WTC11 (cell line): ENCODE results near the gene MARF1. TPM values are rescaled to one million over a fixed set of nuclear protein-coding genes. Genes with fewer than 3 reads are reported as not detected.
"Not testable (repeated sequence)": the region's sequence is repeated elsewhere in the genome, so short reads cannot be mapped to it uniquely, and the experiment has no call there.

Experiments
- ATAC-seq: fragments of 200-7000 bp; cut with Tn5 transposase; 2 replicates; pipeline ENCODE4 v1.10.0; 2021; ENCODE audit warnings: mild to moderate bottlenecking, moderate library complexity
- CTCF ChIA-PET: fragments of 300-600 bp; sonication (Branson Sonifier 250); formaldehyde crosslinking; loops from one replicate; lab custom pipeline; 2021; ENCODE audit warnings: antibody characterized with exemption; lab: Charles Lee
- POLR2A ChIA-PET: fragments of 350-600 bp; sonication (Branson Sonifier 250); formaldehyde crosslinking; loops from one replicate; lab custom pipeline; 2021; ENCODE audit warnings: antibody characterized with exemption; lab: Charles Lee
- DNase-seq: peaks from one replicate; pipeline ENCODE4 v3.0.0; 2021; ENCODE audit warnings: low spot score
- H3K27ac Mint-ChIP-seq: 2 replicates; pipeline ENCODE4 v1.8.0; 2021; ENCODE audit warnings: mixed read lengths
- H3K27me3 Mint-ChIP-seq: 2 replicates; pipeline ENCODE4 v1.8.0; 2021; ENCODE audit warnings: low read depth, mild to moderate bottlenecking, moderate library complexity, mixed read lengths
- H3K36me3 Mint-ChIP-seq: 2 replicates; pipeline ENCODE4 v1.8.0; 2021; ENCODE audit warnings: mixed read lengths
- H3K4me1 Mint-ChIP-seq: 2 replicates; pipeline ENCODE4 v1.8.0; 2022; ENCODE audit warnings: mixed read lengths
- H3K4me3 Mint-ChIP-seq: 2 replicates; pipeline ENCODE4 v1.8.0; 2021; ENCODE audit warnings: mild to moderate bottlenecking, moderate library complexity, mixed read lengths
- H3K9me3 Mint-ChIP-seq: 2 replicates; pipeline ENCODE4 v1.8.0; 2021; ENCODE audit warnings: mixed read lengths
- NR3C1 ChIP-seq: sonication (generic); formaldehyde crosslinking; conservative IDR thresholded peaks from 2 replicates; pipeline ENCODE4 v1.8.1; 2023; ENCODE audit warnings: low read depth, mild to moderate bottlenecking, missing genetic modification reagents
- RELA ChIP-seq: sonication (generic); formaldehyde crosslinking; IDR thresholded peaks from 2 replicates; pipeline ENCODE4 v1.8.1; 2022; ENCODE audit warnings: missing genetic modification reagents, mild to moderate bottlenecking, borderline replicate concordance
- SOX15 ChIP-seq: fragments of 250-450 bp; sonication (Bioruptor Pico); IDR thresholded peaks from 2 replicates; pipeline ENCODE4 v1.9.0; 2021; ENCODE audit warnings: mild to moderate bottlenecking
- SP1 ChIP-seq: sonication (generic); formaldehyde crosslinking; conservative IDR thresholded peaks from 2 replicates; pipeline ENCODE4 v1.8.1; 2022; ENCODE audit warnings: missing genetic modification reagents
- TCF7 ChIP-seq: sonication (generic); formaldehyde crosslinking; IDR thresholded peaks from 2 replicates; pipeline ENCODE4 v1.8.0; 2022; ENCODE audit warnings: mild to moderate bottlenecking, low read depth, missing genetic modification reagents, moderate library complexity
- ZBTB21 ChIP-seq: sonication (generic); formaldehyde crosslinking; IDR thresholded peaks from 2 replicates; pipeline ENCODE4 v1.8.1; 2023; ENCODE audit warnings: mild to moderate bottlenecking, missing genetic modification reagents, borderline replicate concordance
- ZNF263 ChIP-seq: sonication (generic); formaldehyde crosslinking; IDR thresholded peaks from 2 replicates; pipeline ENCODE4 v1.8.1; 2022; ENCODE audit warnings: low read depth, mild to moderate bottlenecking, moderate library complexity, missing genetic modification reagents
- ZNF317 ChIP-seq: sonication (generic); formaldehyde crosslinking; IDR thresholded peaks from 2 replicates; pipeline ENCODE4 v1.8.1; 2023; ENCODE audit warnings: low read depth, mild to moderate bottlenecking, moderate library complexity, missing genetic modification reagents, borderline replicate concordance
- ZNF671 ChIP-seq: fragments of 250-450 bp; sonication (Bioruptor Pico); IDR thresholded peaks from 2 replicates; pipeline ENCODE4 v1.8.0; 2021; ENCODE audit warnings: mild to moderate bottlenecking
- total RNA-seq: library from RNA; stranded (reverse); gene quantifications from 3 replicates; pipeline ENCODE4 v1.2.3, GENCODE V29; 2021
- TF ChIP-seq, protein P1 (sequence below): sonication (generic); formaldehyde crosslinking; IDR thresholded peaks from 2 replicates; pipeline ENCODE4 v1.8.0; 2022; ENCODE audit warnings: mild to moderate bottlenecking, missing genetic modification reagents
- TF ChIP-seq, protein P2 (sequence below): fragments of 250-450 bp; sonication (Bioruptor Pico); IDR thresholded peaks from 2 replicates; pipeline ENCODE4 v1.8.0; 2021; ENCODE audit warnings: mild to moderate bottlenecking
- TF ChIP-seq, protein P3 (sequence below): sonication (generic); formaldehyde crosslinking; IDR thresholded peaks from 2 replicates; pipeline ENCODE4 v1.8.0; 2022; ENCODE audit warnings: mild to moderate bottlenecking, missing genetic modification reagents
- TF ChIP-seq, protein P4 (sequence below): sonication (generic); formaldehyde crosslinking; IDR thresholded peaks from 2 replicates; pipeline ENCODE4 v1.8.1; 2022; ENCODE audit warnings: mild to moderate bottlenecking, moderate library complexity, missing genetic modification reagents
- TF ChIP-seq, protein P5 (sequence below): fragments of 250-450 bp; sonication (Bioruptor Pico); IDR thresholded peaks from 2 replicates; pipeline ENCODE4 v2.1.2; 2022; ENCODE audit warnings: mild to moderate bottlenecking, moderate library complexity

The MARF1 gene
- total RNA-seq, 1 experiment from 2014 or later: 31.9 TPM

DNA sequence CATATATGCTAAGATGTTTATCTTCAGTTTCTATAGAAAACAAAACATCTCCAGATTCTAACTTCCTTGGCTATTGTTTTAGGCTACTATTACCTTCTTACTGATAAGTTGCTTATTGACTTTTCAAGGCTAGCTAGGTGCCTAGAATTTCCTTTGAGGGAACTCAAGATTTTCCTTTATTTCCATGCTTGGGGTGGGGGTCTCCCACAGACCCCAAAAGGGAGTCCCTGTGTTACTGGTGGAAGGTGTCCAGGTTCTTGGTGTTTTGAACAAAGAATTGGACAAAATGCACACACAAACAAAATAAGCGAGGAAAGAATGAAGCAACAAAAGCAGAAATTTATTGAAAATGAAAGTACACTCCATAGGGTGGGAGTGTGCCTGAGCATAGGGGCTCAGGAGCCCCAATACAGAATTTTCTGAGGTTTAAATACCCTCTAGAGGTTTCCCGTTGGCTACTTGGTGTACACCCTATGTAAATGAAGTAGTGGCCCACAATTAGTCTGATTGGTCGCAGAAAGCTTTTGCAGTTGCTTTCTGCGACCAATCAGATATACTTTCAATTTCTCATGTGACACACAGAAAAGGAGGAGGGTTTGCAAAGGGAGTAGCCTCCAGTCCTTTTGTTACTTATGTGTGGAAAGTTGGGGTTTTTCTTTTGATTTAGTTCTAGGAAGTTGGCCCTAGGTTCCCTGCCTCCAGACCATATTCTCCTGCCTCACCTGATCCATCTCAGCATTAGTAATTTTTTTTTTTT lies 67.5 kb downstream of the MARF1 start:
- TF ChIP-seq ZBTB21 (CRISPR knock-in tag) (no peak), SP1 (CRISPR knock-in tag) (no peak)
- TF ChIP-seq, protein P1, sequence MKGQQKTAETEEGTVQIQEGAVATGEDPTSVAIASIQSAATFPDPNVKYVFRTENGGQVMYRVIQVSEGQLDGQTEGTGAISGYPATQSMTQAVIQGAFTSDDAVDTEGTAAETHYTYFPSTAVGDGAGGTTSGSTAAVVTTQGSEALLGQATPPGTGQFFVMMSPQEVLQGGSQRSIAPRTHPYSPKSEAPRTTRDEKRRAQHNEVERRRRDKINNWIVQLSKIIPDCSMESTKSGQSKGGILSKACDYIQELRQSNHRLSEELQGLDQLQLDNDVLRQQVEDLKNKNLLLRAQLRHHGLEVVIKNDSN: no peak
- CTCF ChIA-PET: no interaction called here

DNA sequence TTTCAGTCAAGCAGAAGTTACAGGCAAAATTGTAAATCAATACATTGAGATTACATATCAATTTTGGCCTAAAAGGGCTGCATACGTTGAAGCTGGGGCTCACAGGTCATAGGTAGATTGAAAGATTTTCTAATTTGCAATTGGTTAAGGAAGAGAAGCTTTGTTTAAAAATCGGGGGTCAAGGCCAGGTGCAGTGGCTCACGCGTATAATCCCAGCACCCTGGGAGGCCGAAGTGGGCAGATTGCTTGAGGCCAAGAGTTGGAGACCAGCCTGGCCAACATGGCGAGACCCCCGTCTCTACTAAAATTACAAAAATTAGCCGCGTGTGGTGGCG lies 68.4 kb downstream of the MARF1 start:
- TF ChIP-seq TCF7 (CRISPR knock-in tag) (no peak), ZNF317 (CRISPR knock-in tag) (no peak), ZNF671 (no peak), SOX15 (no peak), ZNF263 (CRISPR knock-in tag) (no peak), NR3C1 (CRISPR knock-in tag) (no peak), RELA (CRISPR knock-in tag) (no peak)
- TF ChIP-seq, protein P2, sequence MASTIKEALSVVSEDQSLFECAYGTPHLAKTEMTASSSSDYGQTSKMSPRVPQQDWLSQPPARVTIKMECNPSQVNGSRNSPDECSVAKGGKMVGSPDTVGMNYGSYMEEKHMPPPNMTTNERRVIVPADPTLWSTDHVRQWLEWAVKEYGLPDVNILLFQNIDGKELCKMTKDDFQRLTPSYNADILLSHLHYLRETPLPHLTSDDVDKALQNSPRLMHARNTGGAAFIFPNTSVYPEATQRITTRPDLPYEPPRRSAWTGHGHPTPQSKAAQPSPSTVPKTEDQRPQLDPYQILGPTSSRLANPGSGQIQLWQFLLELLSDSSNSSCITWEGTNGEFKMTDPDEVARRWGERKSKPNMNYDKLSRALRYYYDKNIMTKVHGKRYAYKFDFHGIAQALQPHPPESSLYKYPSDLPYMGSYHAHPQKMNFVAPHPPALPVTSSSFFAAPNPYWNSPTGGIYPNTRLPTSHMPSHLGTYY (CRISPR knock-in tag): no peak
- TF ChIP-seq, protein P3, sequence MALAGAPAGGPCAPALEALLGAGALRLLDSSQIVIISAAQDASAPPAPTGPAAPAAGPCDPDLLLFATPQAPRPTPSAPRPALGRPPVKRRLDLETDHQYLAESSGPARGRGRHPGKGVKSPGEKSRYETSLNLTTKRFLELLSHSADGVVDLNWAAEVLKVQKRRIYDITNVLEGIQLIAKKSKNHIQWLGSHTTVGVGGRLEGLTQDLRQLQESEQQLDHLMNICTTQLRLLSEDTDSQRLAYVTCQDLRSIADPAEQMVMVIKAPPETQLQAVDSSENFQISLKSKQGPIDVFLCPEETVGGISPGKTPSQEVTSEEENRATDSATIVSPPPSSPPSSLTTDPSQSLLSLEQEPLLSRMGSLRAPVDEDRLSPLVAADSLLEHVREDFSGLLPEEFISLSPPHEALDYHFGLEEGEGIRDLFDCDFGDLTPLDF (CRISPR knock-in tag): no peak
- TF ChIP-seq, protein P4, sequence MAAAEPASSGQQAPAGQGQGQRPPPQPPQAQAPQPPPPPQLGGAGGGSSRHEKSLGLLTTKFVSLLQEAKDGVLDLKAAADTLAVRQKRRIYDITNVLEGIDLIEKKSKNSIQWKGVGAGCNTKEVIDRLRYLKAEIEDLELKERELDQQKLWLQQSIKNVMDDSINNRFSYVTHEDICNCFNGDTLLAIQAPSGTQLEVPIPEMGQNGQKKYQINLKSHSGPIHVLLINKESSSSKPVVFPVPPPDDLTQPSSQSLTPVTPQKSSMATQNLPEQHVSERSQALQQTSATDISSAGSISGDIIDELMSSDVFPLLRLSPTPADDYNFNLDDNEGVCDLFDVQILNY: no peak
- TF ChIP-seq, protein P5, sequence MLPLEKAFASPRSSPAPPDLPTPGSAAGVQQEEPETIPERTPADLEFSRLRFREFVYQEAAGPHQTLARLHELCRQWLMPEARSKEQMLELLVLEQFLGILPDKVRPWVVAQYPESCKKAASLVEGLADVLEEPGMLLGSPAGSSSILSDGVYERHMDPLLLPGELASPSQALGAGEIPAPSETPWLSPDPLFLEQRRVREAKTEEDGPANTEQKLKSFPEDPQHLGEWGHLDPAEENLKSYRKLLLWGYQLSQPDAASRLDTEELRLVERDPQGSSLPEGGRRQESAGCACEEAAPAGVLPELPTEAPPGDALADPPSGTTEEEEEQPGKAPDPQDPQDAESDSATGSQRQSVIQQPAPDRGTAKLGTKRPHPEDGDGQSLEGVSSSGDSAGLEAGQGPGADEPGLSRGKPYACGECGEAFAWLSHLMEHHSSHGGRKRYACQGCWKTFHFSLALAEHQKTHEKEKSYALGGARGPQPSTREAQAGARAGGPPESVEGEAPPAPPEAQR (CRISPR knock-in tag): no peak
- H3K4me3 Mint-ChIP-seq: no peak overlapping the region
- CTCF ChIA-PET: no interaction called here

More for the DNA sequence above, 67.5 kb downstream of the MARF1 start:
- Mint-ChIP-seq H3K9me3 (peaks cover 10% of the 10 kb centered on the region), H3K4me3 (no peak overlapping the region), H3K27me3 (no peaks in the 10 kb centered on the region), H3K36me3 (no peaks in the 10 kb centered on the region), H3K4me1 (peaks cover 25% of the 10 kb centered on the region), H3K27ac (no peak overlapping the region; the same call in 1 of the 2 replicates)
- DNase-seq (no peak), ATAC-seq (no peak)
- POLR2A ChIA-PET: no interaction called here

DNA sequence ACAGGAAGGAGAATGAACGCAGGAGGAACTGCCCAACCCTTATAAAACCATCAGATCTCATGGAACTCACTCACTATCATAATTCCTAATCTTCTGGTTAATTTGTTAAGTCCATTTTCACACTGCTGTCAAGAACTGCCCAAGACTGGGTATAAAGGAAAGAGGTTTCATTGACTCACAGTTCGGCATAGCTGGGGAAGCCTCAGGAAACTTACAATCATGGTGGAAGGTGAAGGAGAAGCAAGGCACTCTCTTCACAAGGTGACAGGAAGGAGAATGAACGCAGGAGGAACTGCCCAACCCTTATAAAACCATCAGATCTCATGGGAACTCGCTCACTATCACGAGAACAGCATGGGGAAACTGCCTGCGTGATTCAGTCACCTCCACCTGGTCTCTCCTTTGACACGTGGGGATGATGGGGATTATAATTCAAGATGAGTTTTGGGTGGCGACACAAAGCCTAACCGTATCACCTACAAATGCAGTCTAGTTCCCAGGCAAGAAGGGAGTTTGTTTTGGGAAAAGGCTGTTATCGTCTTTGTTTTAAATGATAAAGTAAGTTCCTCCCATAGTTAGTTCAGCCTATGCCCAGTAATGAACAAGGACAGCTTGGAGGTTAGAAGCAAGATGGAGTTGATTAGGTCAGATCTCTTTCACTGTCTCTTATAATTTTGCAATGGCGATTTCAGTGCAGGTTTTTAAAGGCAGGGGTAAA lies 68.9 kb downstream of the MARF1 start:
- POLR2A ChIA-PET, H3K27me3 Mint-ChIP-seq, ATAC-seq, H3K27ac Mint-ChIP-seq, CTCF ChIA-PET, DNase-seq, H3K36me3 Mint-ChIP-seq, H3K4me3 Mint-ChIP-seq: not testable (repeated sequence)
- H3K4me1 Mint-ChIP-seq: peaks cover 25% of the 10 kb centered on the region
- peaks cover 10% of the 10 kb centered on the region for H3K9me3 Mint-ChIP-seq

More for the DNA sequence above, 68.4 kb downstream of the MARF1 start:
- H3K9me3 Mint-ChIP-seq: peaks cover 10% of the 10 kb centered on the region
- H3K4me1 Mint-ChIP-seq: peaks cover 25% of the 10 kb centered on the region
- H3K36me3 Mint-ChIP-seq: no peaks in the 10 kb centered on the region
- POLR2A ChIA-PET: no interaction called here
- no peaks in the 10 kb centered on the region for H3K27me3 Mint-ChIP-seq
- ATAC-seq: no peak
- H3K27ac Mint-ChIP-seq: no peak overlapping the region; the same call in 1 of the 2 replicates
- no peak for DNase-seq
